Adrenal gland (tissue), 12 donors: Measurements from ENCODE around the gene CD247. TPM values are rescaled to one million over a fixed set of nuclear protein-coding genes. Genes with fewer than 3 reads are reported as not detected.

Source experiments
- DNase-seq, 7 donors: peaks; one replicate each; pipeline ENCODE4 v3.0.0-alpha.2; 2019 to 2020
- H3K27ac ChIP-seq, 5 donors: fragments of 200-600 bp; sonication (generic) in 4 of 5; 1 replicate in 3 of 5; 2 replicates in 2 of 5; pipeline versions ENCODE4 v1.5.1 to v1.8.0; 2016 to 2020; ENCODE audit warnings: mild to moderate bottlenecking in 1 of 5
- H3K27me3 ChIP-seq: fragments of 200-600 bp; 2 replicates; pipeline ENCODE4 v1.8.0; 2021
- H3K36me3 ChIP-seq, 2 donors: fragments of 200-600 bp; replicated peaks in 1 of 2; 1 replicate in 1 of 2; 2 replicates in 1 of 2; pipeline versions ENCODE4 v1.5.1 to v1.8.0; 2018 to 2022
- H3K4me1 ChIP-seq, 2 donors: fragments of 200-600 bp; replicated peaks in 1 of 2; 1 replicate in 1 of 2; 2 replicates in 1 of 2; pipeline versions ENCODE4 v1.5.1 to v1.8.0; 2018 to 2021
- H3K4me3 ChIP-seq, 4 donors: fragments of 200-600 bp; sonication (generic) in 3 of 4; one replicate each; pipeline ENCODE4 v1.5.1; 2016 to 2018
- H3K9me3 ChIP-seq, 3 donors: fragments of 200-600 bp; sonication (generic) in 1 of 3; replicated peaks in 1 of 3; 1 replicate in 2 of 3; 2 replicates in 1 of 3; pipeline versions ENCODE4 v1.5.1 to v1.8.0; 2016 to 2021
- CTCF ChIP-seq, 6 experiments: fragments of 450-650 bp in 4 of 6; fragments of 200-600 bp in 2 of 6; sonication (generic) in 1 of 6; IDR thresholded peaks; 1 replicate in 5 of 6; 2 replicates in 1 of 6; pipeline versions ENCODE4 v1.5.1 to v1.8.0; 2016 to 2021; ENCODE audit warnings: antibody characterized with exemption in 6 of 6, mild to moderate bottlenecking in 2 of 6, moderate library complexity in 1 of 6
- POLR2A ChIP-seq, 2 donors: fragments of 450-650 bp; IDR thresholded peaks; one replicate each; pipeline ENCODE4 v1.6.1; 2017; ENCODE audit warnings: antibody characterized with exemption in 2 of 2, mild to moderate bottlenecking in 2 of 2, moderate library complexity in 1 of 2
- WGBS, 4 donors: extraction: QIAGEN DNeasy Blood & Tissue Kit in 2 of 4; methylation state at CpG; one replicate each; pipeline versions ENCODE4 v1.1.5 to v1.1.7; 2013 to 2017; 5-methylcytosine and 5-hydroxymethylcytosine counted together
- intact Hi-C, 2 donors: fragments of 100-400 bp; cut with DNase I; formaldehyde crosslinking; loops; one replicate each; pipeline versions ENCODE4 v1.14.1 to v1.15.0; 2022 to 2023
- polyA plus RNA-seq, 3 donors: library from polyadenylated mRNA; stranded (reverse); fragments of 200-250 nt in 2 of 3; fragments of 350-450 nt in 1 of 3; fragmentation: Illumina TruSeq in 1 of 3; extraction: RNeasy Lipid Tissue Mini Kit (QIAGEN cat#74804) in 1 of 3; gene quantifications; one replicate each; pipeline ENCODE4 v1.2.3, GENCODE V29; 2013 to 2014
- total RNA-seq, 9 donors: library from RNA; depleted of rRNA in 4 of 9; stranded (reverse); fragments of >200 nt in 4 of 9; fragments of 120-200 nt in 1 of 9; fragmentation: NEBNext Ultra II Directional in 1 of 9; extraction: Animal tissue kit (Norgen Biotek cat#: 25700) in 1 of 9; gene quantifications; one replicate each; pipeline versions ENCODE4 v1.1.0 to v1.2.4, GENCODE V29; 2013 to 2023
- donor health status: healthy with polysubstance abuse.
- donor health status: Bipolar disorder and iron deficiency.
- donor health status: DM: yes; HTN: yes; CAD: no.
- donor health status: DM: no; HTN: no; CAD: no.
- donor health status: DM: no; HTN: no; CAD: no.
- donor health status: DM: yes; HTN: yes; CAD: no.

Gene CD247
- total and polyA plus RNA-seq, 12 donors = 0.26 to 2.3 (median 1.2) TPM; not detected in 1

DNA sequence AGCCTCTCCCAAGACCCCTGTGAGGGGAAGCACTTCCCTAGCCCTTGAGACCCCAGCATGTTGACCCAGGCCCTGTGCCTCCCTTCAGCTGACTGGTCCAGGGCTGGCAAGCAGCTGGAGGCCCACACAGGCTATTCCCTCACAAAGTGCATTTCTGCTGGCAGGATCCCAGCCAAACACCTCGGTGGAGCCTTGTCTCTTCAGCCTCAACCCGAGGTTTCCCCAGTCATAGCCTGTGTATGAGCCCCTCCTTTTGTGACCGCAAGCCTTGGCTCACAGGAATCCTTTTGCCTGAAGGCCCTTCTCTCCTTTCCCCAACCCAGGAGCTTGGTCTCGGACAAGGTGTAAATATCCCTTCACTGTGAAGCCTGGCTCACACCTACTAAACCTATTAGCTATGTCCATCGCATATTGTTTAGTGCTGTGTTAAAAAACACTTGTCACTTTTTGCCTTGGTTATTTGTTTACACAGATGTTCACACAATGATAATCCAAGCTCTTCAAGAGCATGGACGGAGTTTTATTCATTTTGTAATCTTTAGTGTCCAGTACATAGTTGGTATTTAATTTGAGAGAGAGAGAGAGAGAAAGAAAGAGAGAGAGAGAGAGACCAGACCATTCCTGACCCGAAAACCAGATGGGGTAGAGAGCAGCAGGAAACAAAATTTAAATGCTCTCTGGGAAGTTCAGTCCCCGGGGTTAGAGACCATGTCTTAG, 8.5 kb upstream of the CD247 start:
- Histone ChIP-seq H3K27me3 (no peaks in the 10 kb centered on the region), H3K4me1 (no peaks in the 10 kb centered on the region), H3K27ac (no peak overlapping the region), H3K36me3 (no peaks in the 10 kb centered on the region), H3K9me3 (no peaks in the 10 kb centered on the region), H3K4me3 (no peak overlapping the region)
- 72 to 82% (median 76%) methylated on average over 8 of the region's 8 CpGs for WGBS, 4 donors
- no peak for TF ChIP-seq CTCF (IDR thresholded peaks at IDR 0.05)
- no peak for TF ChIP-seq POLR2A (IDR thresholded peaks at IDR 0.05)
- intact Hi-C loops = no loop called here
- peak in 1 of 7 donors; percentile 36 for DNase-seq

GRCh38 chr1:167524651-167525050, 6.3 kb upstream of the CD247 start:
- Histone ChIP-seq H3K27ac (no peak overlapping the region), H3K4me3 (no peak overlapping the region), H3K36me3 (no peaks in the 10 kb centered on the region), H3K4me1 (no peaks in the 10 kb centered on the region), H3K9me3 (no peaks in the 10 kb centered on the region), H3K27me3 (no peaks in the 10 kb centered on the region)
- 75 to 87% (median 84%) methylated on average over 9 of the region's 9 CpGs for WGBS, 4 donors
- DNase-seq = no peak
- no peak for TF ChIP-seq CTCF (IDR thresholded peaks at IDR 0.05)
- no peak for TF ChIP-seq POLR2A (IDR thresholded peaks at IDR 0.05)
- intact Hi-C loops = no loop called here

GRCh38 chr1:167522246-167522645, 3.9 kb upstream of the CD247 start:
- H3K27ac ChIP-seq = no peak overlapping the region
- H3K9me3 ChIP-seq = no peaks in the 10 kb centered on the region
- no peaks in the 10 kb centered on the region for H3K4me1 ChIP-seq
- H3K4me3 ChIP-seq = no peak overlapping the region
- H3K27me3 ChIP-seq = no peaks in the 10 kb centered on the region
- intact Hi-C loops = no loop called here
- H3K36me3 ChIP-seq = no peaks in the 10 kb centered on the region
- 82 to 95% (median 91%) methylated on average over 5 of the region's 5 CpGs for WGBS, 4 donors
- no peak for DNase-seq
- no peak for TF ChIP-seq POLR2A (IDR thresholded peaks at IDR 0.05)
- TF ChIP-seq CTCF (IDR thresholded peaks at IDR 0.05) = no peak

DNA sequence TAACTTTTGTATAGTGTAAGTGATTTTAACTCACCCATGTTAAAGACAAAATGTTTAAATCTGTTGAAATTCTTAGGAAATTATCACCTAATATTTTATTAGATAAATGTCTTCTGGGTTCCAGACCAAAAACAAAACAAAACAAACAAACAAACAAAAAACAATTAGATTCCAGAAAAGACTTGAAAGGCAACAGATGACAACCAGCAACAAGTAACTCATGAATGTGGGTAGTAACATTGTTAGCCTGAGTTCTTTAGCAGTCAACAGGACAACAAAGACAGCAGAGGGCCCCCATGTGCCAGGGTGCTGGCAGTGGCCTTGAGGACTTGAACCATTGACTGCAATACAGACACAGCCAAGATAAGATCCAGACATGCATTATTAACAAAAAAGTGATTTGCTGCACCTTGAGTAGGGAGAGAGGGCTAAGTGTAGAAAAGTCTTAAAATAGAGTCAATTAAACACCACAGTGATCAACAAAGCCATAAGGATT, 2.4 kb upstream of the CD247 start:
- Histone ChIP-seq H3K27me3 (no peaks in the 10 kb centered on the region), H3K4me1 (no peaks in the 10 kb centered on the region), H3K27ac (no peak overlapping the region), H3K9me3 (no peaks in the 10 kb centered on the region), H3K4me3 (no peak overlapping the region), H3K36me3 (no peaks in the 10 kb centered on the region)
- DNase-seq = peak in 4 of 7 donors; percentile 28 to 52 (median 38)
- intact Hi-C loops = no loop called here
- TF ChIP-seq CTCF (IDR thresholded peaks at IDR 0.05) (no peak), POLR2A (IDR thresholded peaks at IDR 0.05) (no peak)
